PFSK-1 (cell line): ENCODE data around the gene CHEK2.

ENCODE experiments used
- FOXP2 ChIP-seq: optimal IDR thresholded peaks from 2 replicates; pipeline ENCODE3; 2011; ENCODE audit warnings: borderline replicate concordance, control low read depth, inconsistent platforms; ENCODE audit not compliant: insufficient read depth; ENCODE audit errors: extremely low read length, extremely low read depth
- POLR2AphosphoS5 ChIP-seq: IDR thresholded peaks from 2 replicates; pipeline ENCODE4 v1.6.1; 2012; ENCODE audit warnings: low read depth, mild to moderate bottlenecking, control low read depth, low read length, moderate library complexity
- SIN3A ChIP-seq: IDR thresholded peaks from 2 replicates; pipeline ENCODE4 v1.6.1; 2012; ENCODE audit warnings: mild to moderate bottlenecking, low read length, moderate library complexity, borderline replicate concordance; ENCODE audit not compliant: insufficient read depth
- TAF1 ChIP-seq: IDR thresholded peaks from 2 replicates; pipeline ENCODE4 v1.6.1; 2012; ENCODE audit warnings: low read length, control low read depth, borderline replicate concordance; ENCODE audit not compliant: insufficient read depth
- TF ChIP-seq, protein P1 (sequence below), 2 experiments: IDR thresholded peaks; 2 replicates each; pipeline versions ENCODE4 v1.6.1 to v1.8.0; 2011 to 2012; ENCODE audit warnings: low read depth in 2 of 2, low read length in 2 of 2, control low read depth in 1 of 2, inconsistent platforms in 1 of 2, mild to moderate bottlenecking in 1 of 2, moderate library complexity in 1 of 2; ENCODE audit not compliant: insufficient read depth in 1 of 2

CHEK2 gene

DNA sequence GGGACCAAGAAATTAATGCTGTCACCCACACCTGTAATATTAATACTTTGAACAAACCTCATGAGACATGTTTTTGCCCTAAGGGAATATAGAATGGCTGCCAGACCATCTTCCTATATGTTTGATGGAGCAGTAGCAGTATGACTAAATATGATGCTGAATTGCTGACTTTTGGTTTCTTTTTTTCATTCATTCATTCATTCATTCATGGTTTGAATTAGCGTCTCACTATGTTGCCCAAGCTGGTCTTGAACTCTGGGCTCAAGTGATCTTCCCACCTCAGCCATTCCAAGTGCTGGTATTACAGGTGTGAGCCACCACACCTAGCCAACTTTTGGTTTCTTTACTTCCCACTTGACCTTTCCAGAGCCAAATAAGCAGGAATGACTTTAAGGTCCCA lies 38.7 kb upstream of the CHEK2 start:
- no peak for TF ChIP-seq POLR2AphosphoS5
- TF ChIP-seq FOXP2, result no peak
- TF ChIP-seq TAF1, result no peak
- no peak for TF ChIP-seq SIN3A
- TF ChIP-seq, protein P1, sequence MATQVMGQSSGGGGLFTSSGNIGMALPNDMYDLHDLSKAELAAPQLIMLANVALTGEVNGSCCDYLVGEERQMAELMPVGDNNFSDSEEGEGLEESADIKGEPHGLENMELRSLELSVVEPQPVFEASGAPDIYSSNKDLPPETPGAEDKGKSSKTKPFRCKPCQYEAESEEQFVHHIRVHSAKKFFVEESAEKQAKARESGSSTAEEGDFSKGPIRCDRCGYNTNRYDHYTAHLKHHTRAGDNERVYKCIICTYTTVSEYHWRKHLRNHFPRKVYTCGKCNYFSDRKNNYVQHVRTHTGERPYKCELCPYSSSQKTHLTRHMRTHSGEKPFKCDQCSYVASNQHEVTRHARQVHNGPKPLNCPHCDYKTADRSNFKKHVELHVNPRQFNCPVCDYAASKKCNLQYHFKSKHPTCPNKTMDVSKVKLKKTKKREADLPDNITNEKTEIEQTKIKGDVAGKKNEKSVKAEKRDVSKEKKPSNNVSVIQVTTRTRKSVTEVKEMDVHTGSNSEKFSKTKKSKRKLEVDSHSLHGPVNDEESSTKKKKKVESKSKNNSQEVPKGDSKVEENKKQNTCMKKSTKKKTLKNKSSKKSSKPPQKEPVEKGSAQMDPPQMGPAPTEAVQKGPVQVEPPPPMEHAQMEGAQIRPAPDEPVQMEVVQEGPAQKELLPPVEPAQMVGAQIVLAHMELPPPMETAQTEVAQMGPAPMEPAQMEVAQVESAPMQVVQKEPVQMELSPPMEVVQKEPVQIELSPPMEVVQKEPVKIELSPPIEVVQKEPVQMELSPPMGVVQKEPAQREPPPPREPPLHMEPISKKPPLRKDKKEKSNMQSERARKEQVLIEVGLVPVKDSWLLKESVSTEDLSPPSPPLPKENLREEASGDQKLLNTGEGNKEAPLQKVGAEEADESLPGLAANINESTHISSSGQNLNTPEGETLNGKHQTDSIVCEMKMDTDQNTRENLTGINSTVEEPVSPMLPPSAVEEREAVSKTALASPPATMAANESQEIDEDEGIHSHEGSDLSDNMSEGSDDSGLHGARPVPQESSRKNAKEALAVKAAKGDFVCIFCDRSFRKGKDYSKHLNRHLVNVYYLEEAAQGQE (IDR thresholded peaks at IDR 0.05; ENCODE audit: insufficient read depth in 1 of 2, low read depth in 2 of 2, low read length in 2 of 2), result no peak

DNA sequence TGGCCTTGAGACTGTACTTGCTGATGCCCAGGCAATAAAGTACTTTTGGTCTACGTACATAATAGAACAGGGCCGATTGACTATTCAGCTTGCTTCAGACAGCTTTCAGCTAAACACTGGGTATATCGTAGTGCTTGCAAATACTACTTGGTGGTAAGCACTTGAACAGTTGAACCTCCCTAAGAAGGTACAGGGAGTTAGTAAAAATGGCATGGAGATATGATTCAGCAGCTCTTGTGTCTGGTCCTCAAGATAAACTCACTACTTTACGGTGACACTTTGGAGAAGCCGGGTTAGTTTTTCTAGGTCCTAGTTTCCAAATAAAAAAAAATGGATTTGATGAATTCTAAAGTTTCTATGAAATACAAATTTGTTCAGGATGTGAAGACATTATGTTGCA lies 38.2 kb upstream of the CHEK2 start:
- TF ChIP-seq FOXP2 (no peak), POLR2AphosphoS5 (no peak), SIN3A (no peak), TAF1 (no peak)
- TF ChIP-seq, protein P1 (IDR thresholded peaks at IDR 0.05; ENCODE audit: insufficient read depth in 1 of 2, low read depth in 2 of 2, low read length in 2 of 2), result no peak

DNA sequence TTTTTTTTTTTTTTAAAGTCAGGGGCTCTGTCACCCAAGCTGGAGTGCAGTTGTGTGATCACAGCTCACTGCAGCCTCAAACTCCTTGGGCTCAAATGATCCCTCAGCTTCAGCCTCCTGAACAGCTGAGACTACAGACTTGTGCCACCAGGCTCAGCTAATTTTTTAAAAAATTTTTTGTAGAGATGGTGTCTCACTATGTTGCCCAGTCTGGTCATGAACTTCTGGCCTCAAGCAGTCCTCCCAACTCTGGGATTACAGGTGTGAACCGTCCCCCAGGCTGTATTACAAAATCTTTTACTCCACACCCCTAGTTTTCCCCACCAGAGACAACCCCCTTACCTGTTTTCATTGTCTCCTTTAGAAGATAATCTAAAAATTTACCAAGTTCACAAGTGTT lies 32.8 kb upstream of the CHEK2 start:
- TF ChIP-seq TAF1, result no peak
- TF ChIP-seq FOXP2, result no peak
- TF ChIP-seq POLR2AphosphoS5, result no peak
- no peak for TF ChIP-seq SIN3A
- TF ChIP-seq, protein P1 (IDR thresholded peaks at IDR 0.05; ENCODE audit: insufficient read depth in 1 of 2, low read depth in 2 of 2, low read length in 2 of 2), result no peak

DNA sequence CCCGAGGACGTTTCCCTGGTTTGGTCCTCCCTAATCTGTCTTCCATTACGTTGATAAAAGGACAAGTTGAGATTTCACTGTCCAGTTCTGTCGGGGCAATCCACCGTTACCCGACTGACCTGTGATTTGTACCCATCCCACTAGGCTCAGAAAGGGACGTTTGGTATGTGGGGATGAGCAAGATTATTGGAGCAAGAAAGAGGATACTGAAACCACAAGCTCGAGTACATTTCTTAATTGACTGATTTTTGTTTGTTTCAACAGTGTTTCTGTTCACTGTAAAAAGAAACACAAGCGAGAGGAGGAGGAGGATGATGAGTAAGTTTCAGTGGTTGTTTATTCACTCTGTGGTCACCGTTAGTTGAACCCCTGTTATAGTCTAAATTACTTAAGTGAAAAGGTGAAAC lies 31.8 kb upstream of the CHEK2 start:
- TF ChIP-seq, protein P1 (IDR thresholded peaks at IDR 0.05; ENCODE audit: insufficient read depth in 1 of 2, low read depth in 2 of 2, low read length in 2 of 2), result no peak
- TF ChIP-seq POLR2AphosphoS5 (no peak), TAF1 (no peak), FOXP2 (no peak), SIN3A (no peak)
